Measurements from ENCODE around the gene IER5L.

GRCh38 chr9:129148463-129149204 lies 29.4 kb downstream of the IER5L start:
- no peak for TF ChIP-seq POLR2A (IDR thresholded peaks at IDR 0.05)
- TF ChIP-seq, protein P1, sequence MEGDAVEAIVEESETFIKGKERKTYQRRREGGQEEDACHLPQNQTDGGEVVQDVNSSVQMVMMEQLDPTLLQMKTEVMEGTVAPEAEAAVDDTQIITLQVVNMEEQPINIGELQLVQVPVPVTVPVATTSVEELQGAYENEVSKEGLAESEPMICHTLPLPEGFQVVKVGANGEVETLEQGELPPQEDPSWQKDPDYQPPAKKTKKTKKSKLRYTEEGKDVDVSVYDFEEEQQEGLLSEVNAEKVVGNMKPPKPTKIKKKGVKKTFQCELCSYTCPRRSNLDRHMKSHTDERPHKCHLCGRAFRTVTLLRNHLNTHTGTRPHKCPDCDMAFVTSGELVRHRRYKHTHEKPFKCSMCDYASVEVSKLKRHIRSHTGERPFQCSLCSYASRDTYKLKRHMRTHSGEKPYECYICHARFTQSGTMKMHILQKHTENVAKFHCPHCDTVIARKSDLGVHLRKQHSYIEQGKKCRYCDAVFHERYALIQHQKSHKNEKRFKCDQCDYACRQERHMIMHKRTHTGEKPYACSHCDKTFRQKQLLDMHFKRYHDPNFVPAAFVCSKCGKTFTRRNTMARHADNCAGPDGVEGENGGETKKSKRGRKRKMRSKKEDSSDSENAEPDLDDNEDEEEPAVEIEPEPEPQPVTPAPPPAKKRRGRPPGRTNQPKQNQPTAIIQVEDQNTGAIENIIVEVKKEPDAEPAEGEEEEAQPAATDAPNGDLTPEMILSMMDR (IDR thresholded peaks at IDR 0.05): no peak
